ENCODE measurements around the gene FAM209B. TPM values are rescaled to one million over a fixed set of nuclear protein-coding genes. Genes with fewer than 3 reads are reported as not detected.

Gene FAM209B
- total RNA-seq, 1 experiment from 2014 or later, result 0.92 TPM

DNA sequence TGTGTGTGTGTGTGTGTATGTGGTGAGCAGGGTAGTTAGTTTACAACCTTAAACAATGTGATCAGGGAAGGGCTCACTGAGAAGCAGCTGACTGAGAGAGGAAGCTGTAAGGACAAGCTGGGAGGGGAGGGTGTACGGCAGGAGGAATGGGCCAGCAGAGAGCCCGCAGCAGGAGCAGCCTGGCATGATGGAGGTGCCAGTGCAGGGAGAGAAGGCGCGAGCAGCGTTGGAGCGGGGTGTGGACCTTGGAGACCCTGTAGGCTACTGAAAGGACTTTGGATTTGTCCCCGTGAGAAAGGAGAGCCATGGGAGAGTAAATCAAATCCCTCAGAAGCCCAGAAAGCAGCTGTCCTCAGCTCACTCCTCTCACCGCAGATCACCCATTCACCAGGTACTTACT, 18.5 kb downstream of the FAM209B start:
- Histone ChIP-seq H3K4ac (ENCODE audit: low read depth, low read length) (no peak overlapping the region), H4K20me1 (ENCODE audit: control insufficient read depth, insufficient read depth, insufficient read length) (no peaks in the 10 kb centered on the region), H3K4me2 (ENCODE audit: insufficient read depth, insufficient read length, low read length) (no peak overlapping the region), H3K27me3 (ENCODE audit: insufficient read depth, low read length) (no peaks in the 10 kb centered on the region), H4K91ac (ENCODE audit: insufficient read length, low read depth, low read length) (no peak overlapping the region), H2BK15ac (ENCODE audit: low read depth, low read length) (no peak overlapping the region), H2BK12ac (ENCODE audit: insufficient read length, low read depth, low read length) (no peak overlapping the region), H3K18ac (ENCODE audit: insufficient read length, low read depth, low read length) (no peak overlapping the region), H3K79me1 (ENCODE audit: insufficient read depth, low read depth, low read length, poor library complexity, severe bottlenecking) (no peaks in the 10 kb centered on the region), H2AK5ac (ENCODE audit: insufficient read length, low read length) (no peak overlapping the region), H2AFZ (ENCODE audit: low read length) (no peak overlapping the region), H3K9ac (ENCODE audit: extremely low read depth, insufficient read length, low read length) (no peak overlapping the region), H3K79me2 (ENCODE audit: insufficient read depth, low read length) (no peaks in the 10 kb centered on the region), H2BK5ac (ENCODE audit: insufficient read length, low read length) (no peak overlapping the region), H3K14ac (ENCODE audit: insufficient read depth, low read length) (no peak overlapping the region), H2BK20ac (ENCODE audit: low read depth, low read length, poor library complexity, severe bottlenecking) (no peak overlapping the region), H2BK120ac (ENCODE audit: low read depth, low read length, poor library complexity, severe bottlenecking) (no peak overlapping the region), H3K9me3 (ENCODE audit: control insufficient read depth, low read depth, low read length) (no peaks in the 10 kb centered on the region), H3K23ac (ENCODE audit: insufficient read length, low read depth, low read length) (no peak overlapping the region), H3K4me1 (ENCODE audit: insufficient read depth, low read length) (no peaks in the 10 kb centered on the region), H4K8ac (replicated peaks; ENCODE audit: insufficient read length, low read depth, low read length) (no peak overlapping the region), H3K27ac (ENCODE audit: insufficient read length, low read depth, low read length) (no peak overlapping the region), H3K56ac (ENCODE audit: insufficient read length, low read depth, low read length) (no peak overlapping the region), H3K23me2 (ENCODE audit: insufficient read length, low read depth, low read length, poor library complexity, severe bottlenecking) (no peaks in the 10 kb centered on the region), H4K5ac (ENCODE audit: insufficient read length, low read depth, low read length) (no peak overlapping the region), H3T11ph (ENCODE audit: low read length) (no peak overlapping the region)
- WGBS (ENCODE audit: extremely low coverage, insufficient read length, low lambda C conversion rate), result no CpG with 5 or more reads among the region's 8 CpGs
- Mint-ChIP-seq H3K4me3 (no peak overlapping the region), H3K27me3 (ENCODE audit: low read depth) (peaks cover 4% of the 10 kb centered on the region; the same call in 1 of the 2 replicates), H3K9me3 (peaks cover 7 to 10% of the 10 kb centered on the region in 2 experiments; a peak in 4 of 5 replicates), H3K27ac (peak overlapping the region in 2 of 3 experiments; percentile 4 to 68; a peak in 4 of 7 replicates), H3K36me3 (ENCODE audit: insufficient read depth in 1 of 3, low read depth in 3 of 3) (no peaks in the 10 kb centered on the region), H3K4me1 (peaks cover 7% of the 10 kb centered on the region in 2 experiments)
- no peak for DNase-seq
- TF ChIP-seq, protein P1, sequence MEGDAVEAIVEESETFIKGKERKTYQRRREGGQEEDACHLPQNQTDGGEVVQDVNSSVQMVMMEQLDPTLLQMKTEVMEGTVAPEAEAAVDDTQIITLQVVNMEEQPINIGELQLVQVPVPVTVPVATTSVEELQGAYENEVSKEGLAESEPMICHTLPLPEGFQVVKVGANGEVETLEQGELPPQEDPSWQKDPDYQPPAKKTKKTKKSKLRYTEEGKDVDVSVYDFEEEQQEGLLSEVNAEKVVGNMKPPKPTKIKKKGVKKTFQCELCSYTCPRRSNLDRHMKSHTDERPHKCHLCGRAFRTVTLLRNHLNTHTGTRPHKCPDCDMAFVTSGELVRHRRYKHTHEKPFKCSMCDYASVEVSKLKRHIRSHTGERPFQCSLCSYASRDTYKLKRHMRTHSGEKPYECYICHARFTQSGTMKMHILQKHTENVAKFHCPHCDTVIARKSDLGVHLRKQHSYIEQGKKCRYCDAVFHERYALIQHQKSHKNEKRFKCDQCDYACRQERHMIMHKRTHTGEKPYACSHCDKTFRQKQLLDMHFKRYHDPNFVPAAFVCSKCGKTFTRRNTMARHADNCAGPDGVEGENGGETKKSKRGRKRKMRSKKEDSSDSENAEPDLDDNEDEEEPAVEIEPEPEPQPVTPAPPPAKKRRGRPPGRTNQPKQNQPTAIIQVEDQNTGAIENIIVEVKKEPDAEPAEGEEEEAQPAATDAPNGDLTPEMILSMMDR (conservative IDR thresholded peaks at IDR 0.05), result no peak
